ENCODE measurements around the gene RBM33.
A peak's percentile ranks its signal among the peaks of the same experiment; 100 is the strongest.

The RBM33 gene

GRCh38 chr7:155775691-155776090, 131.2 kb downstream of the RBM33 start:
- DNase-seq: no peak

GRCh38 chr7:155776606-155777005, 132.1 kb downstream of the RBM33 start:
- DNase-seq: no peak

DNA sequence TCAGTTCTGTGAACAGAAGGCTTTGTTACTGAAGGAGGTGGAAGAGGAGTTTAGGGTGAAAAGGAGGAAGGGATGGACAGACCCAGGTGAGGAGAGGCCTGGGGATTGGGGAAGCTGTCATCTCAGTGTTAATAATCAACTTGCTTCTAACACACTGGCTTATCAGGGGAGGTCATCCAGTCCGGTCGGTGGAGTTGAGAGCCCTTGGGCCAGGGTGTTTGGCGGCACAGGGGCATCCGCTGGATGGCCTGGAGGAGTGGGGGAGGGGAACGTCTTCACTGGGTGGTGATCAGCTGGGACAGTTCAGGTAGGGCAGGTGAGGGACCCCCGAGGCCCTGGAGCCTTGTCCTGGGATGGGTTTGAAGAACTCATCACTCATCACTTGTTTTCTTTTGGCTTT, 133.9 kb downstream of the RBM33 start:
- DNase-seq: no peak

DNA sequence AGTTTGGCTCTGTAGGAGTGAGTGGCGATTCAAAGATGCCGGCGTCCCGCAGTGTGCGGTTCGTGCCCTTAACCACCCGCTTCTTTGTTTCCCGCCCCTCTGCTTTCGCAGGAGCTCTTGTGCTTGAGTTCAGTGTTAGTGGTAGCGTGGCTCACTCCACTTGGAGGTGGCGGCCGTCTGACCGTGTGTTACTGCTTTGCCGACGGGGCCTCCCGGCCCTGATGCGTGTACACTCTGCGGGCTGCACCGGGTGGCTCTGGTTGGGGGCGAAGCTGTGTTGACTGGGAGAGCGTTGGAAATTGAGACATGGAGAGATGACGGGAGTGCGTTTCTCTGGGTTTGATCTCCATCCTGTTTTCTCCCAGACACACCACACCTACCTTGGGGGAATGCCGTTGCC, 136.4 kb downstream of the RBM33 start:
- no peak for DNase-seq

- DNase-seq: no peak
Observed at GRCh38 chr7:155781433-155781832, 137.0 kb downstream of the RBM33 start.

DNA sequence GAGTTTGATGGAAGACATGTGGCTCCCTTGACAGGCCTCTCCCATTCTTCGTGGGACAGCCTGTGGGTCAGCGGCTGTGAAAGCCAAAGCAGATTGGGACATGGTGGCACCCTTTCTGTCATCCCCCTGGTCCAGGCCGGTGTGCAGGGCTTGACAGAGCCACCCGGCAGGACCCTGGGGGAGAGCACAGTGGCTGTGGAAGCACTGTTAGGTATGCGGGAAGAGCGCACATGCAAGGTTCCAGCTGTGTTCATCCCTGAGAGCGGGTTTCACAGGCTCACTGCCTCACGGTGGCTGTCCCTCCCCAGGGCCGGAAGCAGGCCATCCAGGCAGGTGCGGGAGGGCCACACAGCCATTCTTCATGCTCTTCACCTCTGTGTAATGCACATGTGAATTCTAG, 138.0 kb downstream of the RBM33 start:
- no peak for DNase-seq

DNA sequence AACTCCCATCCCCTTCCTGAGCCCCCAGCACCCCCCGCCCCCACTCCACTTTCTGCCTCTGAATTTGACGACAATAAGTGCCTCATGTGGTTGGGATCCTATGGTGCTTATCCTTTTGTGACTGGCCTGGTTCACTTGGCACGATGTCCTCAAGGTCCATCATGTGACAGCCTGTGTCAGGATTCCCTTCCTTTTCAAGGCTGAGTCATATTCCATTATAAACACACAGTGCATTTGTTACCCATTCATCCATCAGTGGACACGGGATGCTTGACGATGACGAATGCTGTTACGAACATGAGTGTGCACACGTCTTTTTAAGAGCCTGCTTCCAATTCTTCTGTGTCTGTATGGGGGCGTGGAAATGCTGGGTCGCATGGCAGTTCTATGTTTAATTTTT, 141.1 kb downstream of the RBM33 start:
- no peak for DNase-seq

DNA sequence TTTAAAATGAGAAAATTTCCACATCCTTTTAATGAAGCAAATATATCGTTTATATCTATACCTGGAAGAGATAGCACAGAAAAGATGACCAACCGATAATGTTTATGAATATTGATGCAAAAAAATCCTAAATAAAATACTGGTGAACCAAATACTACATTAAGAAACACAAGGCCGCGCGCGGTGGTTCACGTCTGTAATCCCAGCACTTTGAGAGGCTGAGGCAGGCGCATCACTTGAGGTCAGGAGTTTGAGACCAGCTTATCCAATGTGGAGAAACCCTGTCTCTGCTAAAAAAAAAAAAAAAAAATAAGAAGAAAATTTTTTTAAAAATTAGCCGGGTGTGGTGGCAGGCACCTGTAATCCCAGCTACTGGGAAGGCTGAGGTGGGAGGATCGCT, 142.0 kb downstream of the RBM33 start:
- DNase-seq: no peak

- DNase-seq: no peak
Observed at GRCh38 chr7:155787171-155787851, 142.8 kb downstream of the RBM33 start.

DNA sequence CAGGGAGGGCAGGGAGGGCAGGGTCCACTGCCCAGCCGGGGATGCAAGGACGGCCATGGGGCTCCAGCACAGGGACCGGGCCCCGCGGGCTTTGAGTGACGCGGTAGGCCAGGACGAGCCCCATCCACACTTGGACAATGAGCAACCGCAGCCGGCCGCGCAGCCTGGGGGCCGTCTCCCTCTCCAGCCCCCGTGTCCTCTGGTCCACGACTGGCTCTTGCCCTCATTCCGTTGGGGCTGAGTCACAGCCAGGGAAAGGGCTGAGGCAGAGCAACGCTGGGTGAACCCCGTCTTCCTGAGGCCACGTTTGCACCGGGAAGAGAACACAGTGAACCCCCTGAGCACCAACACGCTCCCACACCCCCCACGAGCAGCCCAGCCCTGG, 144.1 kb downstream of the RBM33 start:
- DNase-seq: no peak

DNA sequence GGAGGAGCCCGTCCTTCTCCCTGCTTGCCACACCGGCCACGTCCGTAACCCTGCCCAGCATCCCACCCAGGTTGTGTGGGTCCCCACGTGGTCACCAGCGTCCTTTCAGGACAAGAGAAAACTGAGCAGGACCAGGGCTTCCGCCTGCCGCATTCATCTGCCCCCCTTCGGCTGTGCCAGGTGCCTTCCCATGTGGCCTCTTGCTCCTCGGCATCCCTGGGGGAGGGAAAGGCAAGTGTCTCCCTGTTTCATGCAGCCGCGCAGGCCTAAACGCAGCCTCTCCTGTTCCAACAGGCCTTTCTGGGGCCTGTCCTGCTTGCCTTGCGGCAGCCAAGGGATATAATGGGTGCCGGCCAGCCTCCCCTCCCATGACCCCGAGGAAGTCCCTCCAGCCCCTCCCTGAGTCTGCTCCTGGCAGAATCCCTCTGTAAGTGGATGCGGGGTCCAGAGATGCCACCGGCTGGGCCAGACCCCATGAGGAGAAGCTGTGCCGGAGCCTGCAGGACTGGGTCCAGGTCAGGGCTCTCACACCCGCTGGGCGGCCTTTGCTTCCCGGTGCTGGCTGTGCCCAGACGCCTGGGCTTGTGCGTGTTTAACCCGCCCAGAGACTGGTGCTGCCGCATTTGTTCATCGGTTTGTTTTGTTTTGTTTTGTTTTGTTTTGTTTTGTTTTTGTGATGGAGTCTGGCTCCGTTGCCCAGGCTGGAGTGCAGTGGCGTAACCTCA, 144.7 kb downstream of the RBM33 start:
- DNase-seq: peak in 1 of 2 donors; percentile 19

GRCh38 chr7:155790666-155791065, 146.2 kb downstream of the RBM33 start:
- no peak for DNase-seq

DNA sequence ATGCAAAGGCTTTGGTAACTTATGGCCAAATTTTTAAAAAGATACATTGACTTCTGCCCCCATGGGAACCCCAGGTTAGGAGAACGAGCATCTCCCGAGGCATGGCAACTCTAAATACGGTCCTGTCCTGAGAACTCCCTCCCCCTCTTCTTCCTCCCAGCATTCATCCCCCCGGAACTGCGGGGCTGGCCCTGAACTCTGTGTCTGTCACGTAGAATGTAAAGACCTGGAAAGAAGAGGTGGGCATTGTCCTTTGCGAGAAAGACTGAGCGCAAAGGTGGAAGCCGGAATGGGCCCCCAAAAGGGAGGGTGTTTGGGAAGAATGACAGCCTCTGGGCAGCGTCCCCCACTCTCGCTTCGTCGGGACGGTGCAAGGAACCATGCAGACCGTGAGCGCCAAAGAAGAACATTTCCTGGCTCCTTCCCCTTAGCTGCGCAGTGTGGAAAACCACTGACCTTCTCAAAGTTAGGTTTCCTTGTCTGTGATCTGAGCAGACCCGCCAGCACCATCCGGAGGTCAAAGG, 146.8 kb downstream of the RBM33 start:
- no peak for DNase-seq

- DNase-seq: no peak
Observed at GRCh38 chr7:155791836-155792235, 147.4 kb downstream of the RBM33 start.

DNA sequence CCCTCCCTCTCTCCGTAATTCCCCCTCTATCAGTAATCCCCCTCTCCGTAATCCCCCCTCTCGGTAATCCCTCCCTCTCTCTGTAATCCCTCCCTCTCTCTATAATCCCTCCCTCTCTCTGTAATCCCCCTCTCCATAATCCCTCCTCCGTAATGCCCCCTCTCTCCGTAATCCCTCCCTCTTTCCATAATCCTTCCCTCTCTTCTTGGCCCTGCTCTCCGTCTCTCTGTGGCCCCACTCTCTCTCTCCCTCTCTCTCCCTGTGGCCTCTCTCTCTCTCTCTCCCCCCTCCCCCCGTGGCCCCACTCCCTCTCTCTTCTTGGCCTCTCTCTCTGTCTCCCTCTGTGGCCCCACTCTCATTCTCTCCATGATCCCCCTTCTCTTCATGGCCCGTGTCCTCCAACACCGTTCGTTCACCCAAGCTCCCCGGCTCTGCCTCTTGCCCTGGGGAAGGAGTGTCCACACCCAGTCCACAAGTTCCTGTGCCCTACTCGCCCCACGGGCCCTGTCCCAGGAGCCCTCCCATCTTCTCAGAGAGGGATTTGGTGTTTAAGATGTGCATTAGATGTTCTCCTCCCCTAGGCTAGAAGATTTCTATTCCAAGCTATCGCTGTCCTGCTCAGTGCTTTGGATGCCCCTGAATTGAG, 148.0 kb downstream of the RBM33 start:
- no peak for DNase-seq

DNA sequence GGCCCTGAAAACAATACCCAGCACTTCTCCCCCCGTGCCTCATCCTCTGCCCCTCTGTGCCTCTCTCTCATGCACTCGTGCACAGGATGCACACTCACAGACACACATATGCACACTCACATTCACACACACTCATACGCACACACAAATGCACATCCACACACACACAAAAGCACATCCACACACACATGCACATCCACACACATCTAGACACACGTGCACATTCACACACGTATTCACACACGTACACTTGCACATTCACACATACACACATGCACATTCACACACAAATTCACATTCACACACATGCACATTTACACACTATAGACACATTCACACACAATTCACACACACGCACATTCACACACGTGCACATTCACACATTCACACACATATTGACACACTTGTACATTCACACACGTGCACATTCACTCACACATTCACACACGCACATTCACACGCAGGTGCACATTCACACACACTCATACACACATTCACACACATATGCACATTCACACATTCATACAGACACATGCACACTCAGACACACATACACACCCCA, 148.6 kb downstream of the RBM33 start:
- no peak for DNase-seq

GRCh38 chr7:155793720-155794119, 149.3 kb downstream of the RBM33 start:
- no peak for DNase-seq

DNA sequence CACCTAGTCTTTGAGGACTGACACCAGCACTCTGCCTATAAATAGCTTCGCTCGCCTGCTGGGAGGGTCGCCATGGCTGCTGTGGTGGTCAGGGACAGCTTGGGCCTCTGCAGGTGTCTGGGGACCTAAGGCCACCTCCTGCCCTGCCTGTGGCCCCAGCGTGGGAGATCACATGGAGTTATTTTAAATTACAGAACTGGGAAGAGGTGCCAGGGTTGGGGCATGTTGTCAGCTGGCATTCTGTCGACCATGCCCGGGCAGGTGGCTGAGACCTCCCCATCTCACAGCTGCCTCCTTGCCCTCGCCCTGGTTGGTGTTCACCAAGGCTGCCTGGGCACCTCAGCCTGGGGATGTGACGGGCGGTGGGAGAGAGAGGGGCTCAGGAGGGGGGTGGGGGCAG, 149.7 kb downstream of the RBM33 start:
- DNase-seq: no peak

GRCh38 chr7:155795401-155795800, 150.9 kb downstream of the RBM33 start:
- DNase-seq: no peak

DNA sequence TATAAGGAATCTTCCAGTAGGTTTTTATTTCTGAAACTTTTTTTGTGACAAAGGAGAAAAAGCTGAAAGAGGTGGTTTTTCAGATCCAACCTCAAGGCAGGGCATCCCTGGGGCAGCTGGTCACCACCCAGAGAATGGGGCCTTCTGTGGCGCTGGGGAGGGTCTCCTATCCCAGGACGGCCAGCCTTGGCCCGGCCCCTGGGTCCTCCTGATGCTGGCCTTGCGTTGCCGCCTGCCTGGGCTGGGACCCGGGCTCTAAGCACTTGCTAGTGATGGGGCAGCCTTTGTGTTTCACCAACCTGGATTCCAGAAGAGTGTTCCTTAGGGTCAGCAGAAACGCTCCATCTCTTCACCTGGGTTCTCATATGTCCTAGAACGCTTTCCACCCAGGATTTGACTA, 151.5 kb downstream of the RBM33 start:
- DNase-seq: no peak

GRCh38 chr7:155796381-155797261, 152.2 kb downstream of the RBM33 start:
- peak in 1 of 2 donors; percentile 23 for DNase-seq

All from hippocampal formation (tissue), 2 donors.